ENCODE measurements around the gene SH3BGRL3.

- TF ChIP-seq CTCF (IDR thresholded peaks at IDR 0.05) (no peak), POLR2A (IDR thresholded peaks at IDR 0.05) (no peak), EP300 (IDR thresholded peaks at IDR 0.05) (no peak), POLR2AphosphoS5 (IDR thresholded peaks at IDR 0.05) (no peak)
Measured at GRCh38 chr1:26314501-26314900, 34.6 kb downstream of the SH3BGRL3 start.
